ENCODE measurements around the gene ADD3. TPM values are rescaled to one million over a fixed set of nuclear protein-coding genes. Genes with fewer than 3 reads are reported as not detected.
A peak's percentile ranks its signal among the peaks of the same experiment; 100 is the strongest.

ADD3 gene
- polyA plus RNA-seq, 3 donors, result 94.8 to 126 (median 111) TPM

DNA sequence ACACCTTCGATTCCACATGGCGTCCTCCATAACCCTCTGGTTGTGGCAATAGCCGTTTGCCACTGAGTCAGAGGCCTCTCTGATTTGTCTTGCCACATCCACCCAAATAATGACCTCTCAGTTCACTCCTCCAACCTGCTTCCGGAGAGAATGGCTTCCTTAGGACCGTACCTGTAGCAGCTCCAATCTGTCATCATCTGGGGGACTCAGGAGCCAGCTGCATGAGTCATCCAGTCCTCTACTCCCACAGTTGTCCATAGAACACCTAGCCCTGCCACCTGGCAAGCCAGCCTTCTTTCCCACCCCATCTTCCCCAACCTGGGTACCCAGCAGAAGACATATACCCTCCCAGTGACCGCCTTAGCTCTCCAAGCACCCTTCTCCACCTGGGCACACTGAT, 135.2 kb downstream of the ADD3 start:
- Mint-ChIP-seq H3K9me3 (peaks cover 0 to 5% (median 0%) of the 10 kb centered on the region in 7 donors), H3K27ac (peak overlapping the region in 2 of 7 donors; percentile 37 to 78), H3K4me1 (peaks cover 48% of the 10 kb centered on the region), H3K36me3 (peaks cover 2 to 5% of the 10 kb centered on the region in 2 donors), H3K4me3 (no peak overlapping the region), H3K27me3 (ENCODE audit: low read depth in 3 of 3) (peaks cover 2 to 12% (median 5%) of the 10 kb centered on the region in 3 donors)
- DNase-seq, result no peak
- peaks cover 39 to 46% of the 10 kb centered on the region in 2 donors for H3K4me1 ChIP-seq (ENCODE audit: control insufficient read depth in 1 of 2, insufficient read depth in 2 of 2, low read length in 2 of 2)
- TF ChIP-seq, protein P1, sequence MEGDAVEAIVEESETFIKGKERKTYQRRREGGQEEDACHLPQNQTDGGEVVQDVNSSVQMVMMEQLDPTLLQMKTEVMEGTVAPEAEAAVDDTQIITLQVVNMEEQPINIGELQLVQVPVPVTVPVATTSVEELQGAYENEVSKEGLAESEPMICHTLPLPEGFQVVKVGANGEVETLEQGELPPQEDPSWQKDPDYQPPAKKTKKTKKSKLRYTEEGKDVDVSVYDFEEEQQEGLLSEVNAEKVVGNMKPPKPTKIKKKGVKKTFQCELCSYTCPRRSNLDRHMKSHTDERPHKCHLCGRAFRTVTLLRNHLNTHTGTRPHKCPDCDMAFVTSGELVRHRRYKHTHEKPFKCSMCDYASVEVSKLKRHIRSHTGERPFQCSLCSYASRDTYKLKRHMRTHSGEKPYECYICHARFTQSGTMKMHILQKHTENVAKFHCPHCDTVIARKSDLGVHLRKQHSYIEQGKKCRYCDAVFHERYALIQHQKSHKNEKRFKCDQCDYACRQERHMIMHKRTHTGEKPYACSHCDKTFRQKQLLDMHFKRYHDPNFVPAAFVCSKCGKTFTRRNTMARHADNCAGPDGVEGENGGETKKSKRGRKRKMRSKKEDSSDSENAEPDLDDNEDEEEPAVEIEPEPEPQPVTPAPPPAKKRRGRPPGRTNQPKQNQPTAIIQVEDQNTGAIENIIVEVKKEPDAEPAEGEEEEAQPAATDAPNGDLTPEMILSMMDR (IDR thresholded peaks at IDR 0.05), result no peak
- H3K27ac ChIP-seq (ENCODE audit: low read depth in 1 of 2, low read length in 2 of 2), result peak overlapping the region in 1 of 2 donors; percentile 85
- no peak overlapping the region for H3K4me2 ChIP-seq (replicated peaks; ENCODE audit: extremely low read depth, low read length, poor library complexity, severe bottlenecking)
- no peak overlapping the region for H3K4me3 ChIP-seq (replicated peaks in 1 of 3; ENCODE audit: low read depth in 2 of 3, low read length in 3 of 3)
- 94% methylated on average over 6 of the region's 6 CpGs for WGBS (ENCODE audit: insufficient coverage)
- no peaks in the 10 kb centered on the region for H3K36me3 ChIP-seq (replicated peaks in 1 of 2; ENCODE audit: control insufficient read depth in 1 of 2, insufficient read depth in 2 of 2, low read length in 2 of 2)
- no peaks in the 10 kb centered on the region for H4K20me1 ChIP-seq (ENCODE audit: insufficient read depth, low read length)
- H3K79me2 ChIP-seq (ENCODE audit: insufficient read depth, low read length), result no peaks in the 10 kb centered on the region
- H3K27me3 ChIP-seq (ENCODE audit: control insufficient read depth in 2 of 2, insufficient read depth in 2 of 2, low read length in 2 of 2), result peaks cover 0 to 3% of the 10 kb centered on the region in 2 donors
- no peak overlapping the region for H3K9ac ChIP-seq (ENCODE audit: insufficient read depth, low read length, poor library complexity, severe bottlenecking)
- intact Hi-C loops (cut with micrococcal nuclease), result loop anchor here (5.0 kb wide), 3 partner anchors 64 to 129 kb away; partner anchors contain the start of gene MXI1 (in 1 of the 2)
- no peaks in the 10 kb centered on the region for H3K9me3 ChIP-seq (replicated peaks in 1 of 2; ENCODE audit: control insufficient read depth in 1 of 2, insufficient read depth in 1 of 2, low read length in 2 of 2)
- H2AFZ ChIP-seq (ENCODE audit: insufficient read depth, low read depth, low read length, poor library complexity, severe bottlenecking), result no peak overlapping the region

DNA sequence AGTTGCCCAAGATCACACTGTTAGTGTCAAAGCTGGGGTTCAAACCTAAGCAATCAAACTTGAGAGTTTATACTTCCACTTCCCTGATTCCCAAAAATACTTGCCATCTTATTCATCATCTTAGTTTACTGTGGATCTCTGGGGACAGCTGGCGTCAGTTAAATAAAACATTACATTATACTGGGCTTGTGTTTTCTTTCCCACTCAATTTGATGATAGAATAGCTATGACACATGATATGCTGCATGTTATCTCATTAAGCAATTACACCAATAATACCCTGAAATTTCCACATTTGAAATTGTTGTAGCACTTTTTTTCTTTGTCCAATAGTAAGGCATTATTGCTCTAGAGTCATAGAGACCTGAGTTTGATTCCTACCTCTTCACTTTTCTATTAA, 136.7 kb downstream of the ADD3 start:
- H3K4me1 ChIP-seq (ENCODE audit: control insufficient read depth in 1 of 2, insufficient read depth in 2 of 2, low read length in 2 of 2), result peaks cover 36 to 39% of the 10 kb centered on the region in 2 donors
- no CpG with 5 or more reads among the region's 1 CpG for WGBS (ENCODE audit: insufficient coverage)
- peaks cover 48% of the 10 kb centered on the region for H3K4me1 Mint-ChIP-seq
- peaks cover 2 to 18% (median 8%) of the 10 kb centered on the region in 3 donors for H3K27me3 Mint-ChIP-seq (ENCODE audit: low read depth in 3 of 3)
- no peak overlapping the region for H3K4me3 Mint-ChIP-seq
- H4K20me1 ChIP-seq (ENCODE audit: insufficient read depth, low read length), result no peaks in the 10 kb centered on the region
- H3K9me3 ChIP-seq (replicated peaks in 1 of 2; ENCODE audit: control insufficient read depth in 1 of 2, insufficient read depth in 1 of 2, low read length in 2 of 2), result no peaks in the 10 kb centered on the region
- no peak overlapping the region for H2AFZ ChIP-seq (ENCODE audit: insufficient read depth, low read depth, low read length, poor library complexity, severe bottlenecking)
- TF ChIP-seq, protein P1 (IDR thresholded peaks at IDR 0.05), result no peak
- H3K9me3 Mint-ChIP-seq, result peaks cover 0 to 5% (median 0%) of the 10 kb centered on the region in 7 donors
- no peak overlapping the region for H3K27ac ChIP-seq (ENCODE audit: low read depth in 1 of 2, low read length in 2 of 2)
- peaks cover under 1 to 3% of the 10 kb centered on the region in 2 donors for H3K36me3 Mint-ChIP-seq
- no peak overlapping the region for H3K4me2 ChIP-seq (replicated peaks; ENCODE audit: extremely low read depth, low read length, poor library complexity, severe bottlenecking)
- intact Hi-C loops (cut with micrococcal nuclease), result loop anchor here (5.0 kb wide), 3 partner anchors 63 to 128 kb away; partner anchors contain the start of gene MXI1 (in 1 of the 2)
- DNase-seq, result no peak
- no peak overlapping the region for H3K9ac ChIP-seq (ENCODE audit: insufficient read depth, low read length, poor library complexity, severe bottlenecking)
- peaks cover 0 to 3% of the 10 kb centered on the region in 2 donors for H3K27me3 ChIP-seq (ENCODE audit: control insufficient read depth in 2 of 2, insufficient read depth in 2 of 2, low read length in 2 of 2)
- H3K4me3 ChIP-seq (replicated peaks in 1 of 3; ENCODE audit: low read depth in 2 of 3, low read length in 3 of 3), result no peak overlapping the region
- no peak overlapping the region for H3K27ac Mint-ChIP-seq
- H3K36me3 ChIP-seq (replicated peaks in 1 of 2; ENCODE audit: control insufficient read depth in 1 of 2, insufficient read depth in 2 of 2, low read length in 2 of 2), result no peaks in the 10 kb centered on the region
- H3K79me2 ChIP-seq (ENCODE audit: insufficient read depth, low read length), result no peaks in the 10 kb centered on the region

All from CD14-positive monocyte (primary cell).